ENCODE measurements around the gene AURKB. TPM values are rescaled to one million over a fixed set of nuclear protein-coding genes. Genes with fewer than 3 reads are reported as not detected.

The AURKB gene
- polyA plus RNA-seq: 0.82 TPM in 1 of 2 replicates, not detected in the other

GRCh38 chr17:8209907-8210760, at the start of gene AURKB:
TSS of gene AURKB (minus strand) at chr17:8210575. CDS start at chr17:8210224, 351 bp downstream.

GRCh38 chr17:8248751-8249607, 38.6 kb upstream of the AURKB start, which contains the start of gene PFAS:
TSS of gene PFAS (plus strand) at chr17:8249289. CDS start at chr17:8253938, 4,649 bp downstream.

GRCh38 chr17:8189711-8190477, 20.5 kb downstream of the AURKB start, which contains the start of gene BORCS6:
TSS of gene BORCS6 (minus strand) at chr17:8190180. CDS start at chr17:8190140, 40 bp downstream.

GRCh38 chr17:8176197-8176940, 34.0 kb downstream of the AURKB start, which contains the start of gene TMEM107:
TSS of gene TMEM107 (minus strand) at chr17:8176380. CDS start at chr17:8176286, 94 bp downstream.

GRCh38 chr17:8162233-8162996, 48.0 kb downstream of the AURKB start, which contains the start of gene VAMP2:
TSS of gene VAMP2 (minus strand) at chr17:8162948. CDS start at chr17:8162879, 69 bp downstream.

Other genes with a start within 250 kb of the AURKB start
- not detected in 2 replicates for gene GUCY2D, start 208.0 kb downstream of the AURKB start, polyA plus RNA-seq
- gene ALOX15B, start 171.5 kb downstream of the AURKB start, polyA plus RNA-seq: not detected in 2 replicates
- gene ALOX12B, start 122.9 kb downstream of the AURKB start, polyA plus RNA-seq: 1.2 TPM in 1 of 2 replicates, not detected in the other
- gene ALOXE3, start 92.1 kb downstream of the AURKB start, polyA plus RNA-seq: not detected in 2 replicates
- gene HES7, start 86.5 kb downstream of the AURKB start, polyA plus RNA-seq: not detected in 2 replicates
- gene PER1, start 58.2 kb downstream of the AURKB start, polyA plus RNA-seq: 0.32 and 0.97 TPM in 2 replicates
- 221 and 250 TPM in 2 replicates for gene VAMP2, start 47.6 kb downstream of the AURKB start, polyA plus RNA-seq
- gene TMEM107, start 34.2 kb downstream of the AURKB start, polyA plus RNA-seq: 3.1 and 12.4 TPM in 2 replicates
- 0.74 TPM in 1 of 2 replicates, not detected in the other for gene BORCS6, start 20.4 kb downstream of the AURKB start, polyA plus RNA-seq
- gene CTC1, start 37.5 kb upstream of the AURKB start, polyA plus RNA-seq: 0.35 and 5.6 TPM in 2 replicates
- 4.5 and 5.7 TPM in 2 replicates for gene PFAS, start 38.7 kb upstream of the AURKB start, polyA plus RNA-seq
- 89.6 and 95.5 TPM in 2 replicates for gene RANGRF, start 78.1 kb upstream of the AURKB start, polyA plus RNA-seq
- 1.9 TPM in 1 of 2 replicates, not detected in the other for gene SLC25A35, start 84.8 kb upstream of the AURKB start, polyA plus RNA-seq
- gene ARHGEF15, start 99.7 kb upstream of the AURKB start, polyA plus RNA-seq: 0.60 TPM in 1 of 2 replicates, not detected in the other
- not detected in 2 replicates for gene ODF4, start 129.3 kb upstream of the AURKB start, polyA plus RNA-seq
- 780 and 817 TPM in 2 replicates for gene RPL26, start 172.6 kb upstream of the AURKB start, polyA plus RNA-seq
- gene RNF222, start 187.3 kb upstream of the AURKB start, polyA plus RNA-seq: not detected in 2 replicates
- 29.5 and 32.3 TPM in 2 replicates for gene NDEL1, start 225.3 kb upstream of the AURKB start, polyA plus RNA-seq

Data from Purkinje cell (primary cell).